GM18508 (cell line): ENCODE data around the gene FOXL3.

Experiments used
- ATAC-seq: cut with Tn5 transposase; IDR thresholded peaks from one replicate; pipeline ENCODE4 v1.9.1; 2021; ENCODE audit warnings: moderate number of reproducible peaks; ENCODE audit not compliant: insufficient read depth, unreplicated experiment

The FOXL3 gene

GRCh38 chr7:300048-300447 lies 10.1 kb downstream of the FOXL3 start:
- ATAC-seq = no peak

- no peak for ATAC-seq
These were observed 10.7 kb downstream of the FOXL3 start for GRCh38 chr7:300546-301290.

- no peak for ATAC-seq
These were observed 11.5 kb downstream of the FOXL3 start for GRCh38 chr7:301291-302053.

- ATAC-seq = no peak
These were observed 12.4 kb downstream of the FOXL3 start for GRCh38 chr7:302054-302992.

- ATAC-seq = no peak
These were observed 13.5 kb downstream of the FOXL3 start for GRCh38 chr7:303425-303824.

GRCh38 chr7:303884-304573 lies 14.1 kb downstream of the FOXL3 start:
- ATAC-seq = no peak

- ATAC-seq = no peak
These were observed 14.8 kb downstream of the FOXL3 start for GRCh38 chr7:304574-305409.

GRCh38 chr7:305410-306151 lies 15.6 kb downstream of the FOXL3 start:
- no peak for ATAC-seq

- no peak for ATAC-seq
These were observed 18.0 kb downstream of the FOXL3 start for GRCh38 chr7:307970-308369.

GRCh38 chr7:309586-310228 lies 19.7 kb downstream of the FOXL3 start:
- ATAC-seq = no peak

GRCh38 chr7:311131-311680 lies 21.2 kb downstream of the FOXL3 start:
- no peak for ATAC-seq

- ATAC-seq = no peak
These were observed 21.8 kb downstream of the FOXL3 start for GRCh38 chr7:311796-312195.

- no peak for ATAC-seq
These were observed 22.5 kb downstream of the FOXL3 start for GRCh38 chr7:312424-312823.

GRCh38 chr7:314853-315252 lies 24.9 kb downstream of the FOXL3 start:
- ATAC-seq = no peak

GRCh38 chr7:315516-316265 lies 25.7 kb downstream of the FOXL3 start:
- no peak for ATAC-seq

- no peak for ATAC-seq
These were observed 27.9 kb downstream of the FOXL3 start for GRCh38 chr7:317643-318405.
